GM19035 (cell line): ENCODE measurements around the gene SHROOM2.
"Not testable (repeated sequence)": the region's sequence is repeated elsewhere in the genome, so short reads cannot be mapped to it uniquely, and the experiment has no call there.

ENCODE experiments used
- ATAC-seq: cut with Tn5 transposase; IDR thresholded peaks from one replicate; pipeline ENCODE4 v1.9.1; 2021; ENCODE audit not compliant: unreplicated experiment

SHROOM2 gene

GRCh38 chrX:9775930-9776329 is 10.3 kb upstream of the SHROOM2 start:
- no peak for ATAC-seq

GRCh38 chrX:9781941-9782340 is 4.3 kb upstream of the SHROOM2 start:
- ATAC-seq = no peak

- ATAC-seq = no peak
Observed at GRCh38 chrX:9784332-9784731, 1.9 kb upstream of the SHROOM2 start.

GRCh38 chrX:9785254-9785943 is 830 bp upstream of the SHROOM2 start:
- no peak for ATAC-seq

- no peak for ATAC-seq
Observed at GRCh38 chrX:9786798-9787635, 788 bp downstream of the SHROOM2 start.

GRCh38 chrX:9788911-9789310 is 2.7 kb downstream of the SHROOM2 start:
- no peak for ATAC-seq

GRCh38 chrX:9789555-9789954 is 3.3 kb downstream of the SHROOM2 start:
- no peak for ATAC-seq

- ATAC-seq = no peak
Observed at GRCh38 chrX:9790866-9791265, 4.6 kb downstream of the SHROOM2 start.

- ATAC-seq = no peak
Observed at GRCh38 chrX:9794495-9794894, 8.3 kb downstream of the SHROOM2 start.

GRCh38 chrX:9797384-9798360 is 11.4 kb downstream of the SHROOM2 start:
- no peak for ATAC-seq

GRCh38 chrX:9802737-9803136 is 16.5 kb downstream of the SHROOM2 start:
- ATAC-seq = no peak

GRCh38 chrX:9804444-9804843 is 18.2 kb downstream of the SHROOM2 start:
- ATAC-seq = no peak

GRCh38 chrX:9805956-9806355 is 19.7 kb downstream of the SHROOM2 start:
- ATAC-seq = no peak

GRCh38 chrX:9807355-9808182 is 21.3 kb downstream of the SHROOM2 start:
- no peak for ATAC-seq

GRCh38 chrX:9809876-9810275 is 23.6 kb downstream of the SHROOM2 start:
- ATAC-seq = not testable (repeated sequence)

GRCh38 chrX:9811086-9811485 is 24.9 kb downstream of the SHROOM2 start:
- not testable (repeated sequence) for ATAC-seq

GRCh38 chrX:9816084-9816700 is 30.0 kb downstream of the SHROOM2 start:
- ATAC-seq = no peak

GRCh38 chrX:9821572-9821971 is 35.3 kb downstream of the SHROOM2 start:
- ATAC-seq = no peak

- no peak for ATAC-seq
Observed at GRCh38 chrX:9824554-9824953, 38.3 kb downstream of the SHROOM2 start.
